ENCODE measurements around the gene MACIR.

MACIR gene

GRCh38 chr5:103293719-103294118, 35.2 kb downstream of the MACIR start:
- no peak for DNase-seq

- no peak for DNase-seq
Measured at GRCh38 chr5:103294906-103295305, 36.3 kb downstream of the MACIR start.

GRCh38 chr5:103295424-103295823, 36.9 kb downstream of the MACIR start:
- DNase-seq, result no peak

- no peak for DNase-seq
Measured at GRCh38 chr5:103295871-103296270, 37.3 kb downstream of the MACIR start.

GRCh38 chr5:103298117-103298516, 39.6 kb downstream of the MACIR start:
- no peak for DNase-seq

GRCh38 chr5:103298607-103299188, 40.1 kb downstream of the MACIR start:
- no peak for DNase-seq

- DNase-seq, result no peak
Measured at GRCh38 chr5:103305809-103306208, 47.2 kb downstream of the MACIR start.

- no peak for DNase-seq
Measured at GRCh38 chr5:103307470-103307869, 48.9 kb downstream of the MACIR start.

- no peak for DNase-seq
Measured at GRCh38 chr5:103308774-103309173, 50.2 kb downstream of the MACIR start.

GRCh38 chr5:103313056-103313455, 54.5 kb downstream of the MACIR start:
- DNase-seq, result no peak

- DNase-seq, result no peak
Measured at GRCh38 chr5:103315455-103315854, 56.9 kb downstream of the MACIR start.

GRCh38 chr5:103327451-103327850, 68.9 kb downstream of the MACIR start:
- DNase-seq, result no peak

- no peak for DNase-seq
Measured at GRCh38 chr5:103327893-103328292, 69.3 kb downstream of the MACIR start.
